Loucy (cell line): ENCODE data around the gene CFAP92.

ENCODE experiments used
- EZH2phosphoT487 ChIP-seq: fragments of 200-600 bp; IDR thresholded peaks from 2 replicates; pipeline ENCODE4 v1.6.1; 2018; ENCODE audit warnings: antibody characterized with exemption, mild to moderate bottlenecking, moderate library complexity, borderline replicate concordance
- TF ChIP-seq, protein P1 (sequence below): fragments of 200-600 bp; sonication (generic); conservative IDR thresholded peaks from 2 replicates; pipeline ENCODE4 v1.5.1; 2014; ENCODE audit warnings: mild to moderate bottlenecking, antibody characterized with exemption, low read length

DNA sequence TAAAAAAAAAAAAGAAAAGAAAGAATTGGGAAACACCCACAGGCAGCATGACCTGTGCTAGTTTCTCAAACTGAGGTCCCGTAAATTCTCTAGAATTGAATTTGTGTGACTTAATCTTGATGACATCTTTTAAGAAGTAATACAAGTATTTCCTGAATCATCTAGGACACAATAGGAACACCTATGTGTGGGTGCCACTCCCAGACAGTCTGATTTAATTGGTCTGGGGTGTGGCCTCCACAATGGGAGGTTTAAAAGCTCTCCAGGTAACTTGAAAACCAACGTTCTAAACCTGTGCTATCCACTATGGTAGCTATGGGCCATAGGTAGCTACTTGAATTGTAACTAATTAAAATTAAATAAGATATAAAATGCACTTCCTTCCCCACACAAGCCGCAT lies 28.1 kb downstream of the CFAP92 start:
- TF ChIP-seq, protein P1, sequence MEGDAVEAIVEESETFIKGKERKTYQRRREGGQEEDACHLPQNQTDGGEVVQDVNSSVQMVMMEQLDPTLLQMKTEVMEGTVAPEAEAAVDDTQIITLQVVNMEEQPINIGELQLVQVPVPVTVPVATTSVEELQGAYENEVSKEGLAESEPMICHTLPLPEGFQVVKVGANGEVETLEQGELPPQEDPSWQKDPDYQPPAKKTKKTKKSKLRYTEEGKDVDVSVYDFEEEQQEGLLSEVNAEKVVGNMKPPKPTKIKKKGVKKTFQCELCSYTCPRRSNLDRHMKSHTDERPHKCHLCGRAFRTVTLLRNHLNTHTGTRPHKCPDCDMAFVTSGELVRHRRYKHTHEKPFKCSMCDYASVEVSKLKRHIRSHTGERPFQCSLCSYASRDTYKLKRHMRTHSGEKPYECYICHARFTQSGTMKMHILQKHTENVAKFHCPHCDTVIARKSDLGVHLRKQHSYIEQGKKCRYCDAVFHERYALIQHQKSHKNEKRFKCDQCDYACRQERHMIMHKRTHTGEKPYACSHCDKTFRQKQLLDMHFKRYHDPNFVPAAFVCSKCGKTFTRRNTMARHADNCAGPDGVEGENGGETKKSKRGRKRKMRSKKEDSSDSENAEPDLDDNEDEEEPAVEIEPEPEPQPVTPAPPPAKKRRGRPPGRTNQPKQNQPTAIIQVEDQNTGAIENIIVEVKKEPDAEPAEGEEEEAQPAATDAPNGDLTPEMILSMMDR, result no peak
- TF ChIP-seq EZH2phosphoT487, result no peak
